NCI-H146 (cell line): ENCODE data around the gene RBKS.
"Not testable (repeated sequence)": the region's sequence is repeated elsewhere in the genome, so short reads cannot be mapped to it uniquely, and the experiment has no call there.

Source experiments
- DNase-seq: peaks from one replicate; lab custom pipeline; 2025; lab: John Stamatoyannopoulos, UW

RBKS gene

GRCh38 chr2:27762951-27763906, 127.0 kb downstream of the RBKS start:
- DNase-seq: no peak

GRCh38 chr2:27756544-27757498, 133.4 kb downstream of the RBKS start:
- DNase-seq: no peak

GRCh38 chr2:27756091-27756490, 134.1 kb downstream of the RBKS start:
- no peak for DNase-seq

- no peak for DNase-seq
These were observed 135.4 kb downstream of the RBKS start for GRCh38 chr2:27754831-27755230.

GRCh38 chr2:27754138-27754588, 136.0 kb downstream of the RBKS start:
- peak; percentile 67 for DNase-seq

- peak; percentile 96 for DNase-seq
These were observed 137.5 kb downstream of the RBKS start for GRCh38 chr2:27752551-27753237.

- DNase-seq: no peak
These were observed 138.8 kb downstream of the RBKS start for GRCh38 chr2:27751377-27751776.

- DNase-seq: not testable (repeated sequence)
These were observed 141.2 kb downstream of the RBKS start for GRCh38 chr2:27748803-27749554.

- no peak for DNase-seq
These were observed 142.3 kb downstream of the RBKS start for GRCh38 chr2:27747827-27748352.

- no peak for DNase-seq
These were observed 143.9 kb downstream of the RBKS start for GRCh38 chr2:27746325-27746724.

- not testable (repeated sequence) for DNase-seq
These were observed 144.7 kb downstream of the RBKS start for GRCh38 chr2:27745494-27745893.

- no peak for DNase-seq
These were observed 147.6 kb downstream of the RBKS start for GRCh38 chr2:27742571-27742970.

GRCh38 chr2:27741673-27742072, 148.5 kb downstream of the RBKS start:
- DNase-seq: no peak

GRCh38 chr2:27739058-27739373, 151.2 kb downstream of the RBKS start:
- DNase-seq: no peak

- DNase-seq: no peak
These were observed 151.7 kb downstream of the RBKS start for GRCh38 chr2:27738349-27739057.

GRCh38 chr2:27737676-27738348, 152.4 kb downstream of the RBKS start:
- DNase-seq: no peak

- no peak for DNase-seq
These were observed 153.3 kb downstream of the RBKS start for GRCh38 chr2:27736890-27737204.

GRCh38 chr2:27736031-27736889, 153.9 kb downstream of the RBKS start:
- DNase-seq: no peak
